Psoas muscle (tissue), 8 donors: Measurements from ENCODE around the gene PCED1A. TPM values are rescaled to one million over a fixed set of nuclear protein-coding genes. Genes with fewer than 3 reads are reported as not detected.

ENCODE experiments used
- ATAC-seq, 4 donors: fragments of 200-7000 bp; cut with Tn5 transposase; one replicate each; pipeline ENCODE4 v1.9.1; 2020; ENCODE audit warnings: moderate library complexity in 3 of 4, mild to moderate bottlenecking in 2 of 4
- DNase-seq, 2 donors: peaks; one replicate each; pipeline ENCODE4 v3.0.0-alpha.2; 2020
- H3K27ac ChIP-seq: fragments of 200-600 bp; one replicate; pipeline ENCODE4 v1.8.0; 2022
- H3K27me3 ChIP-seq, 3 donors: fragments of 200-600 bp in 1 of 3; one replicate each; pipeline versions ENCODE4 v1.6.1 to v1.8.0; 2013 to 2022; ENCODE audit warnings: low read length in 2 of 3, mild to moderate bottlenecking in 2 of 3, moderate library complexity in 1 of 3; ENCODE audit not compliant: insufficient read depth in 3 of 3
- H3K36me3 ChIP-seq, 2 donors: fragments of 200-600 bp in 1 of 2; one replicate each; pipeline versions ENCODE4 v1.6.1 to v1.8.0; 2013 to 2022; ENCODE audit warnings: low read depth in 1 of 2, mild to moderate bottlenecking in 1 of 2, moderate library complexity in 1 of 2; ENCODE audit not compliant: insufficient read depth in 1 of 2
- H3K4me1 ChIP-seq: fragments of 200-600 bp; one replicate; pipeline ENCODE4 v1.8.0; 2022
- H3K4me3 ChIP-seq: fragments of 200-600 bp; one replicate; pipeline ENCODE4 v1.8.0; 2022; ENCODE audit warnings: mild to moderate bottlenecking
- H3K9me3 ChIP-seq: fragments of 200-600 bp; one replicate; pipeline ENCODE4 v1.8.0; 2022
- CTCF ChIP-seq: fragments of 200-600 bp; IDR thresholded peaks from one replicate; pipeline ENCODE4 v1.8.0; 2022; ENCODE audit warnings: antibody characterized with exemption
- WGBS, 3 donors: extraction: QIAGEN DNeasy Blood & Tissue Kit; methylation state at CpG; one replicate each; pipeline versions ENCODE4 v1.1.6 to v1.1.7; 2013; 5-methylcytosine and 5-hydroxymethylcytosine counted together
- intact Hi-C, 2 donors: fragments of 100-400 bp; cut with DNase I; formaldehyde crosslinking; loops; one replicate each; pipeline versions ENCODE4 v1.11.0 to v1.14.2; 2022
- polyA plus RNA-seq, 3 donors: library from polyadenylated mRNA; stranded (reverse); fragments of 200-250 nt; gene quantifications; one replicate each; pipeline ENCODE4 v1.2.3, GENCODE V29; 2013
- total RNA-seq, 4 donors: library from RNA; stranded (reverse); fragmentation: NEBNext Ultra II Directional in 2 of 4; extraction: Animal tissue kit (Norgen Biotek cat#: 25700) in 2 of 4; gene quantifications; one replicate each; pipeline versions ENCODE4 v1.2.1 to v1.2.4, GENCODE V29; 2021 to 2023
- donor health status: healthy with polysubstance abuse.
- donor health status: DM: no; HTN: no; CAD: no; lungs with moderate emphysema.
- donor health status: Bipolar disorder and iron deficiency.
- donor health status: healthy.
- donor health status: DM: yes; HTN: yes; CAD: no.
- donor health status: DM: no; HTN: no; CAD: no.
- donor health status: DM: no; HTN: no; CAD: no.
- donor health status: DM: yes; HTN: yes; CAD: no.

The PCED1A gene
- total and polyA plus RNA-seq, 7 donors = 4.2 to 11.5 (median 6.4) TPM

GRCh38 chr20:2801286-2801728, 39.1 kb downstream of the PCED1A start:
- H3K4me3 ChIP-seq = no peak overlapping the region
- H3K36me3 ChIP-seq = no peaks in the 10 kb centered on the region
- no peaks in the 10 kb centered on the region for H3K4me1 ChIP-seq
- no peaks in the 10 kb centered on the region for H3K9me3 ChIP-seq
- ATAC-seq = no peak
- H3K27me3 ChIP-seq = peaks cover 0 to 92% (median 38%) of the 10 kb centered on the region in 3 donors
- TF ChIP-seq CTCF = no peak
- whole genome bisulfite sequencing, 3 donors = 11 to 14% (median 11%) methylated on average over 13 of the region's 13 CpGs
- intact Hi-C loops = no loop called here
- DNase-seq = no peak
- H3K27ac ChIP-seq = no peak overlapping the region

- Histone ChIP-seq H3K27me3 (peaks cover 0 to 86% (median 32%) of the 10 kb centered on the region in 3 donors), H3K9me3 (no peaks in the 10 kb centered on the region), H3K36me3 (no peaks in the 10 kb centered on the region), H3K4me1 (no peaks in the 10 kb centered on the region), H3K27ac (no peak within 1 kb of the TSS), H3K4me3 (peak within 1 kb of the TSS; percentile 28)
- intact Hi-C loops = no loop called here
- 2 to 4% (median 2%) methylated on average over 24 to 52 of the region's 52 CpGs for WGBS, 3 donors
- ATAC-seq (no peak), DNase-seq (no peak)
- no peak for TF ChIP-seq CTCF
Measured at GRCh38 chr20:2800521-2801285, 39.8 kb downstream of the PCED1A start, which contains the start of gene CPXM1. Gene CPXM1 (minus strand): TSS chr20:2800627. CDS start chr20:2800572, 55 bp downstream.

GRCh38 chr20:2799688-2800520, 40.6 kb downstream of the PCED1A start:
- peaks cover 0 to 84% (median 33%) of the 10 kb centered on the region in 3 donors for H3K27me3 ChIP-seq
- intact Hi-C loops = no loop called here
- no peak overlapping the region for H3K27ac ChIP-seq

GRCh38 chr20:2799271-2799670, 41.2 kb downstream of the PCED1A start:
- Histone ChIP-seq H3K4me1 (no peaks in the 10 kb centered on the region), H3K9me3 (no peaks in the 10 kb centered on the region), H3K36me3 (no peaks in the 10 kb centered on the region), H3K27me3 (peaks cover 0 to 80% (median 33%) of the 10 kb centered on the region in 3 donors), H3K4me3 (peak overlapping the region; percentile 28), H3K27ac (no peak overlapping the region)
- intact Hi-C loops = no loop called here
- no peak for DNase-seq
- ATAC-seq = no peak
- WGBS, 3 donors = 22 to 37% (median 26%) methylated on average over 9 of the region's 9 CpGs
- no peak for TF ChIP-seq CTCF

More at GRCh38 chr20:2799688-2800520, 40.6 kb downstream of the PCED1A start:
- DNase-seq (no peak), ATAC-seq (no peak)
- no peaks in the 10 kb centered on the region for H3K4me1 ChIP-seq
- H3K4me3 ChIP-seq = peak overlapping the region; percentile 28
- WGBS, 3 donors = 1 to 3% (median 2%) methylated on average over 52 to 61 of the region's 61 CpGs
- no peaks in the 10 kb centered on the region for H3K9me3 ChIP-seq
- H3K36me3 ChIP-seq = no peaks in the 10 kb centered on the region
- TF ChIP-seq CTCF = no peak
